Sigmoid colon (tissue), 7 donors: Measurements from ENCODE around the gene HECTD4. TPM values are rescaled to one million over a fixed set of nuclear protein-coding genes. Genes with fewer than 3 reads are reported as not detected.

Experiments
- DNase-seq: peaks from one replicate; pipeline ENCODE4 v3.0.0-alpha.2; 2019
- H3K27ac ChIP-seq, 4 donors: fragments of 200-600 bp; sonication (generic); one replicate each; pipeline ENCODE4 v1.5.1; 2016 to 2019; ENCODE audit warnings: mild to moderate bottlenecking in 1 of 4
- H3K27me3 ChIP-seq, 3 donors: fragments of 200-600 bp; sonication (generic); one replicate each; pipeline ENCODE4 v1.5.1; 2019; ENCODE audit warnings: mild to moderate bottlenecking in 1 of 3
- H3K36me3 ChIP-seq, 4 donors: fragments of 200-600 bp; sonication (generic); one replicate each; pipeline ENCODE4 v1.5.1; 2016 to 2019
- H3K4me1 ChIP-seq, 4 donors: fragments of 200-600 bp; sonication (generic); one replicate each; pipeline ENCODE4 v1.5.1; 2017 to 2019
- H3K4me3 ChIP-seq, 4 donors: fragments of 200-600 bp; sonication (generic); one replicate each; pipeline ENCODE4 v1.5.1; 2017 to 2019; ENCODE audit warnings: mild to moderate bottlenecking in 2 of 4, moderate library complexity in 1 of 4
- H3K9me3 ChIP-seq, 4 donors: fragments of 200-600 bp in 3 of 4; sonication (generic) in 3 of 4; one replicate each; pipeline versions ENCODE4 v1.5.1 to v1.6.1; 2013 to 2019
- EP300 ChIP-seq, 4 donors: sonication (generic); formaldehyde crosslinking; IDR thresholded peaks; one replicate each; pipeline ENCODE4 v1.6.1; 2017; ENCODE audit warnings: antibody characterized with exemption in 4 of 4
- POLR2A ChIP-seq, 2 donors: fragments of 450-650 bp; IDR thresholded peaks; one replicate each; pipeline ENCODE4 v1.6.1; 2016; ENCODE audit warnings: antibody characterized with exemption in 2 of 2, mild to moderate bottlenecking in 2 of 2, moderate library complexity in 2 of 2
- POLR2AphosphoS5 ChIP-seq, 4 donors: sonication (generic); formaldehyde crosslinking; IDR thresholded peaks; one replicate each; pipeline ENCODE4 v1.6.1; 2017; ENCODE audit warnings: antibody characterized with exemption in 4 of 4
- WGBS, 2 donors: extraction: QIAGEN DNeasy Blood & Tissue Kit; methylation state at CpG; one replicate each; pipeline ENCODE4 v1.1.7; 2013; 5-methylcytosine and 5-hydroxymethylcytosine counted together
- intact Hi-C: fragments of 100-400 bp; cut with DNase I; formaldehyde crosslinking; loops from one replicate; pipeline ENCODE4 v1.15.1; 2023
- polyA plus RNA-seq, 3 donors: library from polyadenylated mRNA; stranded (reverse); fragments of 200-250 nt; gene quantifications; one replicate each; pipeline ENCODE4 v1.2.3, GENCODE V29; 2013
- total RNA-seq, 4 donors: library from RNA; depleted of rRNA; stranded (reverse); fragments of >200 nt; gene quantifications; one replicate each; pipeline ENCODE4 v1.1.0, GENCODE V29; 2016
- TF ChIP-seq, protein P1 (sequence below), 4 experiments: fragments of 450-650 bp in 3 of 4; fragments of 200-600 bp in 1 of 4; IDR thresholded peaks; one replicate each; pipeline ENCODE4 v1.5.1; 2016 to 2019; ENCODE audit warnings: antibody characterized with exemption in 4 of 4, mild to moderate bottlenecking in 3 of 4, moderate library complexity in 2 of 4
- donor health status: healthy with polysubstance abuse.
- donor health status: Bipolar disorder and iron deficiency.
- donor health status: healthy.

Gene HECTD4
- total and polyA plus RNA-seq, 7 donors, result 5.4 to 64.8 (median 26.0) TPM

DNA sequence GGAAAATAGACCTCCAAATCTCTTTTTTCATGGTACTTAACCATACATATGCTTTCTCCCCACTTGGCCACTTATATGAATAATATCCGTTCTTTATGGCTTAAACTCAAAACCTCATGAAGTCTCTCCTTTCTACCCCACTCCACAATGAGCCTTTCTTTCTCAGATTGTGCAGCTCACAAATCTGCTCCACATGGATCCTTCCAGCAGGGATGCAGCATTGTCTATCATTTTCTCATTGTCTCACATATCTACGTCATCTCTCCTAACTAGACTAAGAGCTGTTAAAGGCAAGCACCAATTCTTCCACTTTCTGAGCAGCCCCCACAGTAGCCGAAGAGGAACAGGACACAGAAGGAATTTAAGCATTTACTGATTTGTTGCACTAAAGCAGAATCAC, 106.4 kb downstream of the HECTD4 start:
- TF ChIP-seq EP300 (IDR thresholded peaks at IDR 0.05), result no peak
- TF ChIP-seq, protein P1, sequence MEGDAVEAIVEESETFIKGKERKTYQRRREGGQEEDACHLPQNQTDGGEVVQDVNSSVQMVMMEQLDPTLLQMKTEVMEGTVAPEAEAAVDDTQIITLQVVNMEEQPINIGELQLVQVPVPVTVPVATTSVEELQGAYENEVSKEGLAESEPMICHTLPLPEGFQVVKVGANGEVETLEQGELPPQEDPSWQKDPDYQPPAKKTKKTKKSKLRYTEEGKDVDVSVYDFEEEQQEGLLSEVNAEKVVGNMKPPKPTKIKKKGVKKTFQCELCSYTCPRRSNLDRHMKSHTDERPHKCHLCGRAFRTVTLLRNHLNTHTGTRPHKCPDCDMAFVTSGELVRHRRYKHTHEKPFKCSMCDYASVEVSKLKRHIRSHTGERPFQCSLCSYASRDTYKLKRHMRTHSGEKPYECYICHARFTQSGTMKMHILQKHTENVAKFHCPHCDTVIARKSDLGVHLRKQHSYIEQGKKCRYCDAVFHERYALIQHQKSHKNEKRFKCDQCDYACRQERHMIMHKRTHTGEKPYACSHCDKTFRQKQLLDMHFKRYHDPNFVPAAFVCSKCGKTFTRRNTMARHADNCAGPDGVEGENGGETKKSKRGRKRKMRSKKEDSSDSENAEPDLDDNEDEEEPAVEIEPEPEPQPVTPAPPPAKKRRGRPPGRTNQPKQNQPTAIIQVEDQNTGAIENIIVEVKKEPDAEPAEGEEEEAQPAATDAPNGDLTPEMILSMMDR (IDR thresholded peaks at IDR 0.05), result no peak
- no peak for TF ChIP-seq POLR2AphosphoS5 (IDR thresholded peaks at IDR 0.05)
- TF ChIP-seq POLR2A (IDR thresholded peaks at IDR 0.05), result no peak
- Histone ChIP-seq H3K36me3 (peaks cover 0 to 57% (median 9%) of the 10 kb centered on the region in 4 donors), H3K27me3 (no peaks in the 10 kb centered on the region), H3K9me3 (no peaks in the 10 kb centered on the region), H3K27ac (no peak overlapping the region), H3K4me3 (no peak overlapping the region), H3K4me1 (no peaks in the 10 kb centered on the region)
- no peak for DNase-seq
- 86 to 92% methylated on average over 3 of the region's 3 CpGs for WGBS, 2 donors
- intact Hi-C loops, result no loop called here

DNA sequence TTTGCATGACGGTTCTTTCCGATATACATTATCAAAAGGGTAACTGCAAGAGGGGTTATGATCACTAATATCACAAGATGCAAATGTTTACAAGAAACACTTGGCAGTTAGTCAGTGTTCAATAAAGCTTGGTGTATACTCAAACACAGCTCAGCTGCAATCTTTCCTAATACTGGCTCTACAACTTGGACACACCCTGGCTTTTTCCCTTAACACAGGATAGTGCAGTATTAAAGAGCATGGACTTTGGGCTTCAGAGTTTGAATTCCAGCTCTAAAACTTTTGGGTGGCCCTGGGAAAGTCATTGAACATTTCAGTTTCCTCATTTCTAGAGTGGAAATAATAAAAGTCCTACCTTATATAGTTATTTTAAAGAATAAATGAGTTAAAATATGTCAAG, 107.0 kb downstream of the HECTD4 start:
- Histone ChIP-seq H3K27ac (no peak overlapping the region), H3K27me3 (no peaks in the 10 kb centered on the region), H3K9me3 (no peaks in the 10 kb centered on the region), H3K36me3 (peaks cover 0 to 59% (median 13%) of the 10 kb centered on the region in 4 donors), H3K4me1 (no peaks in the 10 kb centered on the region), H3K4me3 (no peak overlapping the region)
- DNase-seq, result no peak
- TF ChIP-seq POLR2AphosphoS5 (IDR thresholded peaks at IDR 0.05) (no peak), EP300 (IDR thresholded peaks at IDR 0.05) (no peak), POLR2A (IDR thresholded peaks at IDR 0.05) (no peak)
- TF ChIP-seq, protein P1 (IDR thresholded peaks at IDR 0.05), result no peak
- intact Hi-C loops, result no loop called here
- WGBS, 2 donors, result 26 to 63% methylated on average over 2 of the region's 2 CpGs

DNA sequence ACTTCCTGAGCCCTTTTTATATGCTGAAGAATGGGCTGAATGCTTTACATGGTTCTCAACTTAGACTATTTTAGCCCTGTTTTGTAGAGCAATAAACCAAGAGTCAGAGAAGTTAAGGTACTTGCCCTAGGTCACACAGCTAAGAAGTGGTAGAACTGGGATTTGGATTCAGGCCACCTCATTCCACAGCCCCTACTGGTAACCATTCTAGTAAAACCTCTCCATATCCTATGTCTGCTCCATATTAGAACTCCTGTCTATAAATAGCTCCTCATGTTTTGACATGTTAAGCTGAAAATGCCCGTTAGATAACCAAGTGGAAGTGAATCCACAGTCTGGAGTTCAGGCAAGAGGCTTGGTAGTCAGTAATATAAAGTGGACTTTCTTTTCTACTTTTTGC, 111.6 kb downstream of the HECTD4 start:
- 84 to 85% methylated on average over 1 of the region's 1 CpG for WGBS, 2 donors
- Histone ChIP-seq H3K27me3 (no peaks in the 10 kb centered on the region), H3K9me3 (no peaks in the 10 kb centered on the region), H3K36me3 (peaks cover 0 to 81% (median 22%) of the 10 kb centered on the region in 4 donors), H3K4me3 (no peak overlapping the region), H3K4me1 (no peaks in the 10 kb centered on the region), H3K27ac (no peak overlapping the region)
- no peak for DNase-seq
- TF ChIP-seq EP300 (IDR thresholded peaks at IDR 0.05), result no peak
- TF ChIP-seq, protein P1 (IDR thresholded peaks at IDR 0.05), result no peak
- TF ChIP-seq POLR2AphosphoS5 (IDR thresholded peaks at IDR 0.05), result no peak
- TF ChIP-seq POLR2A (IDR thresholded peaks at IDR 0.05), result no peak
- intact Hi-C loops, result no loop called here

DNA sequence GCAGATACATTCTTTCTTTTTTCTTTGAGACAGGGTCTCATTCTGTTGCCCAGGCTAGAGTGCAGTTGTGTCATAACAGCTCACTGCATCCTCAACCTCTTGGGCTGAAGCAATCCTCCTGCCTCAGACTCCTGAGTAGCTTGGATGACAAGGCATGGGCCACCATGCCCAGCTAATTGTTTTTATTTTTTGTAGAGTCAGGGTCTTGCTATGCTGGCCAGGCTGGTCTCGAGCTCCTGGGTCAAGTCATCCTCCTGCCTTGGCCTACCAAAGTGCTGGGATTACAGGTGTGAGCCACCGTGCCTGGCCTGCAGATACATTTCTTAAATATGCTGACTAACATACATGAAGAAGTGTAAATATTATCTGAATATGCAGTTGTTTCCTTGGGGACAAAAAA, 115.8 kb downstream of the HECTD4 start:
- H3K4me1 ChIP-seq, result no peaks in the 10 kb centered on the region
- intact Hi-C loops, result no loop called here
- no peaks in the 10 kb centered on the region for H3K9me3 ChIP-seq
- peaks cover 0 to 83% (median 19%) of the 10 kb centered on the region in 4 donors for H3K36me3 ChIP-seq
- 92 to 95% methylated on average over 2 of the region's 2 CpGs for WGBS, 2 donors
- H3K4me3 ChIP-seq, result no peak overlapping the region
- no peak for DNase-seq
- no peak overlapping the region for H3K27ac ChIP-seq
- TF ChIP-seq EP300 (IDR thresholded peaks at IDR 0.05), result no peak
- no peak for TF ChIP-seq POLR2AphosphoS5 (IDR thresholded peaks at IDR 0.05)
- TF ChIP-seq, protein P1 (IDR thresholded peaks at IDR 0.05), result no peak
- no peak for TF ChIP-seq POLR2A (IDR thresholded peaks at IDR 0.05)
- no peaks in the 10 kb centered on the region for H3K27me3 ChIP-seq

DNA sequence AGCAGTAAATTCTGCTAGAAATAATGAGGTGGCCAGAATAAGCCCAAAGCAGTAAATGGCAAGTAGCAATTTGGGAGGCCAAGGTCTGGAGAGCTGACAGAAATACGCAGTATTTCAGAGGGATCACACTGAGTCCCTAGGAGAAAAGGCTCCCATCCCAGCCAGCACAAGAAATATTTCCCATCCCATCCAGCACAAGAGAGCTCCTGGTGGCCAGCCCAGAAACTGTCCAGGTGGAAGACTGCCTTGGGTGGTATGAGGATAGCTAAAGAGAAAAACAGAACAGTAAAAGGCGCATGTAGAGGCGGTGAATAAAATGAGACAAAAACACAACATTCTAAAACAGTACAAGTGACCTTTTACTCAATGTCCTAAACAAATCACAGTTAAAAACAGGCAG, 120.7 kb downstream of the HECTD4 start:
- no peak for DNase-seq
- no peaks in the 10 kb centered on the region for H3K9me3 ChIP-seq
- intact Hi-C loops, result no loop called here
- H3K27me3 ChIP-seq, result no peaks in the 10 kb centered on the region
- TF ChIP-seq, protein P1 (IDR thresholded peaks at IDR 0.05), result no peak
- TF ChIP-seq EP300 (IDR thresholded peaks at IDR 0.05), result no peak
- TF ChIP-seq POLR2AphosphoS5 (IDR thresholded peaks at IDR 0.05), result no peak
- TF ChIP-seq POLR2A (IDR thresholded peaks at IDR 0.05), result no peak
- 93 to 95% methylated on average over 3 of the region's 3 CpGs for WGBS, 2 donors
- no peak overlapping the region for H3K4me3 ChIP-seq
- H3K27ac ChIP-seq, result no peak overlapping the region
- H3K4me1 ChIP-seq, result no peaks in the 10 kb centered on the region
- peaks cover 8 to 90% (median 14%) of the 10 kb centered on the region in 4 donors for H3K36me3 ChIP-seq
